Prostate gland (tissue), 2 donors: Measurements from ENCODE around the gene COP1. TPM values are rescaled to one million over a fixed set of nuclear protein-coding genes. Genes with fewer than 3 reads are reported as not detected.

Experiments used
- DNase-seq: peaks from one replicate; pipeline ENCODE4 v3.0.0-alpha.2; 2019; ENCODE audit warnings: low spot score
- H3K27ac ChIP-seq, 2 donors: fragments of 200-600 bp; sonication (generic); 2 replicates each; pipeline ENCODE4 v1.5.1; 2017 to 2019
- H3K27me3 ChIP-seq: fragments of 200-600 bp; sonication (generic); replicated peaks from 2 replicates; pipeline ENCODE4 v1.5.1; 2019; ENCODE audit not compliant: insufficient read depth
- H3K36me3 ChIP-seq, 2 donors: fragments of 200-600 bp; sonication (generic); 1 replicate in 1 of 2; 2 replicates in 1 of 2; pipeline versions ENCODE4 v1.5.1 to v1.8.1; 2017 to 2019
- H3K4me1 ChIP-seq: fragments of 200-600 bp; sonication (generic); replicated peaks from 2 replicates; pipeline ENCODE4 v1.5.1; 2019
- H3K4me3 ChIP-seq, 2 donors: fragments of 200-600 bp; sonication (generic); 2 replicates each; pipeline ENCODE4 v1.5.1; 2017 to 2019
- H3K9me3 ChIP-seq: fragments of 200-600 bp; sonication (generic); 2 replicates; pipeline ENCODE4 v1.5.1; 2017
- POLR2A ChIP-seq: fragments of 450-650 bp; IDR thresholded peaks from one replicate; pipeline ENCODE4 v1.6.1; 2016; ENCODE audit warnings: antibody characterized with exemption, mild to moderate bottlenecking
- POLR2AphosphoS5 ChIP-seq: sonication (generic); formaldehyde crosslinking; IDR thresholded peaks from one replicate; pipeline ENCODE4 v1.6.1; 2017; ENCODE audit warnings: antibody characterized with exemption
- WGBS: methylation state at CpG from one replicate; pipeline ENCODE4 v1.1.5; 2018; 5-methylcytosine and 5-hydroxymethylcytosine counted together
- intact Hi-C: fragments of 100-400 bp; cut with DNase I; formaldehyde crosslinking; loops from one replicate; pipeline ENCODE4 v1.14.2; 2022
- total RNA-seq, 2 donors: library from RNA; depleted of rRNA; stranded (reverse); fragments of >200 nt; gene quantifications; one replicate each; pipeline ENCODE4 v1.1.0, GENCODE V29; 2016
- TF ChIP-seq, protein P1 (sequence below), 4 experiments: fragments of 200-600 bp in 2 of 4; fragments of 450-650 bp in 2 of 4; sonication (generic) in 2 of 4; IDR thresholded peaks; 1 replicate in 3 of 4; 2 replicates in 1 of 4; pipeline ENCODE4 v1.5.1; 2016 to 2019; ENCODE audit warnings: antibody characterized with exemption in 4 of 4, mild to moderate bottlenecking in 2 of 4, moderate library complexity in 2 of 4

The COP1 gene
- total RNA-seq, 2 donors from 2014 or later = 53.3 to 60.4 TPM

DNA sequence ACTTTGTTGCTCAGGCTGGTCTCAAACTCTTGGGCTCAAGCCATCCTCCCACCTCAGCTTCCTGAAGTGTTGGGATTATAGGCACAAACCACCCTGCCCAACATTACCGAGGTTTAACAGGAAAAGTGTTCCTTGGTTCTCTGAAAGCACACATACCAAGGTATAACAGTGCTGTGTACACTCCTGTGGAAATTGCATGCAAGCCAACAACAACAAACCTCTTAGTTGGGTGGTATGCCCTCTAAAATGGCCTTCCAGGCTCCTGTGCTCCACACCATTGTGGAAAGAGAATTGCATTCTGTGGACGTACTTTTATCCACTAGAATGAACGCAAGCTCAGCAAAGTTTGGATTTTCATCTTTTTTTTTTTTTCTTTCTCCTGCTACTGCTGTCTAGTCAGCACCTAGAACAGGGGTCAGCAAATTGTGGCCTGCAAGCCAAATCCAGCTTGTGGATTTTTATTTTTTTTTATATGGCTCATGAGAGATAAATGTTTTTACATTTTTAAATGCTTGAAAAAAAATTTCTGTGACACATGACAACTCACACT, 271.4 kb downstream of the COP1 start:
- TF ChIP-seq POLR2AphosphoS5 = no peak
- TF ChIP-seq, protein P1, sequence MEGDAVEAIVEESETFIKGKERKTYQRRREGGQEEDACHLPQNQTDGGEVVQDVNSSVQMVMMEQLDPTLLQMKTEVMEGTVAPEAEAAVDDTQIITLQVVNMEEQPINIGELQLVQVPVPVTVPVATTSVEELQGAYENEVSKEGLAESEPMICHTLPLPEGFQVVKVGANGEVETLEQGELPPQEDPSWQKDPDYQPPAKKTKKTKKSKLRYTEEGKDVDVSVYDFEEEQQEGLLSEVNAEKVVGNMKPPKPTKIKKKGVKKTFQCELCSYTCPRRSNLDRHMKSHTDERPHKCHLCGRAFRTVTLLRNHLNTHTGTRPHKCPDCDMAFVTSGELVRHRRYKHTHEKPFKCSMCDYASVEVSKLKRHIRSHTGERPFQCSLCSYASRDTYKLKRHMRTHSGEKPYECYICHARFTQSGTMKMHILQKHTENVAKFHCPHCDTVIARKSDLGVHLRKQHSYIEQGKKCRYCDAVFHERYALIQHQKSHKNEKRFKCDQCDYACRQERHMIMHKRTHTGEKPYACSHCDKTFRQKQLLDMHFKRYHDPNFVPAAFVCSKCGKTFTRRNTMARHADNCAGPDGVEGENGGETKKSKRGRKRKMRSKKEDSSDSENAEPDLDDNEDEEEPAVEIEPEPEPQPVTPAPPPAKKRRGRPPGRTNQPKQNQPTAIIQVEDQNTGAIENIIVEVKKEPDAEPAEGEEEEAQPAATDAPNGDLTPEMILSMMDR (IDR thresholded peaks at IDR 0.05) = no peak
- TF ChIP-seq POLR2A = no peak
- 57% methylated on average over 3 of the region's 3 CpGs for WGBS

DNA sequence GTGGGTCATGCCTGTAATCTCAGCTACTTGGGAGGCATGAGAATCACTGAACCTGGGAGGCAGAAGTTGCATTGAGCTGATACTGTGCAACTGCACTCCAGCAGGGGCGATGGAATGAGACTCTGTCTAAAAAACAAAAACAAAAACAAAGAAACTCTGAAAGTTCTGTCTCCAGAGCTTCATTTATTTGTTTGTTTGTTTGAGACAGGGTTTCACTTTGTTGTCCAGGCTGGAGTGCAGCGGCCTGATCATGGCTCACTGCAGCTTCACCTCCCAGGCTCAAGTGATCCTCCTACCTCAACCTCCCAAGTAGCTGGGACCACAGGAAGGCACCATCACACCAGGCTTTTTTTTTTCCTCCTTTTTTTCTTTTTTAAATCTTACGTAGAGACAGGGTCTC, 271.9 kb downstream of the COP1 start:
- no peak overlapping the region for H3K4me3 ChIP-seq
- no peaks in the 10 kb centered on the region for H3K9me3 ChIP-seq
- no peak overlapping the region for H3K27ac ChIP-seq
- H3K27me3 ChIP-seq = no peaks in the 10 kb centered on the region
- no peaks in the 10 kb centered on the region for H3K36me3 ChIP-seq
- no peak for TF ChIP-seq POLR2AphosphoS5
- TF ChIP-seq POLR2A = no peak
- 89% methylated on average over 3 of the region's 3 CpGs for WGBS
- no peaks in the 10 kb centered on the region for H3K4me1 ChIP-seq
- intact Hi-C loops = no loop called here
- no peak for DNase-seq

More for the DNA sequence above, 271.4 kb downstream of the COP1 start:
- no peaks in the 10 kb centered on the region for H3K36me3 ChIP-seq
- no peaks in the 10 kb centered on the region for H3K4me1 ChIP-seq
- no peaks in the 10 kb centered on the region for H3K9me3 ChIP-seq
- DNase-seq = no peak
- H3K4me3 ChIP-seq = no peak overlapping the region
- H3K27me3 ChIP-seq = no peaks in the 10 kb centered on the region
- no peak overlapping the region for H3K27ac ChIP-seq
- intact Hi-C loops = no loop called here

DNA sequence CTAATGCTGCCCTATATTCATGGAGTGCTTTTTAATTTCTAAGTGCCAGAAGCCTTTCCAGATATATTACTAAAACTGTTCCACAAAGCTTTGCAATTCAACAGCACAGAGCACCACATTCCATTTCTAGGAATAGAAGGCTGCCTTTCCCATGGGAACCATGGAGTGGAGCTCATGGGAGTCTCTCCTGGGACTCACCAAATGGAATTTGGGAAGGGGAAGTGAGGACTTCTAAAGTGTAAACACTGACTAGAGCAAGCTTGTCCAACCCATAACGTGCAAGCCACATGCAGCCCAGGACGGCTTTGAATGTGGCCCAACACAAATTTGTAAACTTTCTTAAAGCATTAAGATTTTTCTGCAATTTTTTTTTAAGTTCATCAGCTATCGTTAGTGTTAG, 273.3 kb downstream of the COP1 start:
- WGBS = 58% methylated on average over 3 of the region's 3 CpGs
- TF ChIP-seq POLR2A (no peak), POLR2AphosphoS5 (no peak)
- TF ChIP-seq, protein P1 (IDR thresholded peaks at IDR 0.05) = no peak
- Histone ChIP-seq H3K9me3 (no peaks in the 10 kb centered on the region), H3K36me3 (no peaks in the 10 kb centered on the region), H3K27me3 (no peaks in the 10 kb centered on the region), H3K27ac (no peak overlapping the region), H3K4me1 (no peaks in the 10 kb centered on the region), H3K4me3 (no peak overlapping the region)
- DNase-seq = no peak
- intact Hi-C loops = no loop called here

DNA sequence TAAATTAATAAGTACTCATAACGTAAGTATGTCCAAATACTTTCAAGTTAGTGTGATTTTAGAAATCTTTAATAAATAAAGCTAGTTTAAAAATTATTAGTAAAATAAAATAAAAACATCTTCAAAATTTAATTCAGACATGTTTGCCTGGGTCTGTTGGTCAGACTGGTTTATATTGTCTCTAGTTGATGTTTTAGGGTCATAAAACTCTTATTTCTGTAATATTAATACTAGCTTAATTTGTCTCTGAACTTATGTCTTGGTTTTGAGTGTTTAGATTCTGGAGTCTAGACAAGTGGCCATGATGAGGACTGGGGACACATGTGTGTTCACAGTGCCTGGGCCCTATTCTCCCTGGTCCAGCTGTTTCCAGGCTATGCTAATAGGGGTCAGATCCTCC, 279.1 kb downstream of the COP1 start:
- H3K9me3 ChIP-seq = no peaks in the 10 kb centered on the region
- TF ChIP-seq POLR2A (no peak), POLR2AphosphoS5 (no peak)
- TF ChIP-seq, protein P1 (IDR thresholded peaks at IDR 0.05) = no peak
- intact Hi-C loops = no loop called here
- H3K27ac ChIP-seq = no peak overlapping the region
- no peaks in the 10 kb centered on the region for H3K36me3 ChIP-seq
- no peak for DNase-seq
- H3K4me3 ChIP-seq = no peak overlapping the region
- no peaks in the 10 kb centered on the region for H3K27me3 ChIP-seq
- WGBS = 100% methylated on average over 1 of the region's 1 CpG
- H3K4me1 ChIP-seq = no peaks in the 10 kb centered on the region

DNA sequence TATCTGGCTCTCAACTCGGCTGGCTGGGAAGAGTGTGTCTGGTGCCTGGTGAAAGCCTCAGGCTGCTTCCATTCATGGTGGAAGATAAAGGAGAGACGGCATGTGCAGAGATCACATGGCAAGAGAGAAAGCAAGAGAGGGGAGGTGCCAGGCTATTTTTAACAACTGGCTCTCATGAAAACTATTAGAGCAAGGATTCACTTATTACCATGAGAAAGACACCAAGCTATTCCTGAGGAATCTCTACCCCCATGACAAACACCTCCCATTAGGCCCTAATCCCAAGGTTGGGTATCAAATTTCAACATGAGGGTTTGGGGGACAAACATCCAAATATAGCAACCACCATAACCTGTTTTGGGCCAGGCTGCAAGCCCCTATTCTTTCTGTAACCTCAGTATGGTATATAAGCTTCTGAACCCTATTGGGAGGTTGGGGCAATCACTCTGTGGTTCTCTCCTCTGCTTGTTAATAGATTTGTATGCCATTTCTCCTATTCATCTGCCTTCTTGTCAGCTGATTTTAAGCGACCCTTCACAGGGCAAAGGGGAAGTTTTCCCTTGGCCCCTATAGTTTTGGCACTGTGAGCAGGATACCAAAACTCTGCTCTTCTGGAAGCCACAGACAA, 284.7 kb downstream of the COP1 start:
- no peaks in the 10 kb centered on the region for H3K4me1 ChIP-seq
- WGBS = 65% methylated on average over 3 of the region's 3 CpGs
- no peaks in the 10 kb centered on the region for H3K9me3 ChIP-seq
- no peak overlapping the region for H3K27ac ChIP-seq
- H3K4me3 ChIP-seq = no peak overlapping the region
- H3K36me3 ChIP-seq = no peaks in the 10 kb centered on the region
- DNase-seq = no peak
- intact Hi-C loops = no loop called here
- no peak for TF ChIP-seq POLR2A
- TF ChIP-seq POLR2AphosphoS5 = no peak
- TF ChIP-seq, protein P1 (IDR thresholded peaks at IDR 0.05) = no peak
- no peaks in the 10 kb centered on the region for H3K27me3 ChIP-seq
